Retinal pigment epithelial cell (primary cell): Measurements from ENCODE around the gene ABCB11.

Source experiments
- DNase-seq: peaks from one replicate; pipeline ENCODE4 v3.0.0-alpha.2; 2010; ENCODE audit warnings: low read depth
- H3K4me3 ChIP-seq: 2 replicates; pipeline ENCODE4 v1.5.1; 2011; ENCODE audit warnings: mild to moderate bottlenecking, low read length, control low read depth, moderate library complexity
- TF ChIP-seq, protein P1 (sequence below): conservative IDR thresholded peaks from 2 replicates; pipeline ENCODE4 v1.5.1; 2011; ENCODE audit warnings: low read depth, low read length, control low read depth, inconsistent platforms

The ABCB11 gene

DNA sequence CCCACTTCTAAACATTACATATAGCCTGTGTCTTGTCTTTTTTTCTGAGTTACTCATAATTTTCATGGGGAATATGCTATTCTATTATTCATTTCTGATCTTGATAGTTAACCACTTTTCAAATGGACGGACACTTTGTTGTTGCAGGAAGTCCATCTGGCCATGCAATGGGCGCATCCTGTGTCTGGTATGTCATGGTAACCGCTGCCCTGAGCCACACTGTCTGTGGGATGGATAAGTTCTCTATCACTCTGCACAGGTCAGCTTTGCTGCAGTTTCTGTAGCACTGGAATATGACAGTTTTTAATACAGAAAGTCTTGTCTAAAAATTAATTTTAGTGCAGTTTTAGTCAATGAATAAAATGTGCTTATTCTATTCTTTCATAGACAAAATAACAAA lies 126.8 kb downstream of the ABCB11 start:
- no peak for DNase-seq
- no peak overlapping the region for H3K4me3 ChIP-seq
- TF ChIP-seq, protein P1, sequence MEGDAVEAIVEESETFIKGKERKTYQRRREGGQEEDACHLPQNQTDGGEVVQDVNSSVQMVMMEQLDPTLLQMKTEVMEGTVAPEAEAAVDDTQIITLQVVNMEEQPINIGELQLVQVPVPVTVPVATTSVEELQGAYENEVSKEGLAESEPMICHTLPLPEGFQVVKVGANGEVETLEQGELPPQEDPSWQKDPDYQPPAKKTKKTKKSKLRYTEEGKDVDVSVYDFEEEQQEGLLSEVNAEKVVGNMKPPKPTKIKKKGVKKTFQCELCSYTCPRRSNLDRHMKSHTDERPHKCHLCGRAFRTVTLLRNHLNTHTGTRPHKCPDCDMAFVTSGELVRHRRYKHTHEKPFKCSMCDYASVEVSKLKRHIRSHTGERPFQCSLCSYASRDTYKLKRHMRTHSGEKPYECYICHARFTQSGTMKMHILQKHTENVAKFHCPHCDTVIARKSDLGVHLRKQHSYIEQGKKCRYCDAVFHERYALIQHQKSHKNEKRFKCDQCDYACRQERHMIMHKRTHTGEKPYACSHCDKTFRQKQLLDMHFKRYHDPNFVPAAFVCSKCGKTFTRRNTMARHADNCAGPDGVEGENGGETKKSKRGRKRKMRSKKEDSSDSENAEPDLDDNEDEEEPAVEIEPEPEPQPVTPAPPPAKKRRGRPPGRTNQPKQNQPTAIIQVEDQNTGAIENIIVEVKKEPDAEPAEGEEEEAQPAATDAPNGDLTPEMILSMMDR, result no peak

DNA sequence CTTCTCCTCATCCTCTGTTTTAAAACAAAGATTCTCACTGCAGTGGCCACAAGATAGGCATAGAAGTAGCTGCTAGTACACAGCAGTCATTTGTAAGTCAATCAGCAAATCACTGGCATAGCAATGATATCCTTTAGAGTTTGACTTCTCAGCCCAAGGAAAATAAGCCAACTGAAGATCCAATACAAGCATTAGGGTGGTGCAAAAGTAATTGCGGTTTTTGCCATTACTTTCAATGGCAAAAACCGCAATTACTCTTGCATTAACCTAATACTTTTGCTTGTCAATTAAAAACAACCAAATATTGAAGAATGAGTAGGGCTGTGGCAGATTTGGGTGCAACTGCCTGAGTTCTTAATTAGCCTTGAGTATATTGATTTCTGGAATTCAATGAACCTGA lies 127.2 kb downstream of the ABCB11 start:
- H3K4me3 ChIP-seq, result no peak overlapping the region
- DNase-seq, result no peak
- TF ChIP-seq, protein P1, result no peak

DNA sequence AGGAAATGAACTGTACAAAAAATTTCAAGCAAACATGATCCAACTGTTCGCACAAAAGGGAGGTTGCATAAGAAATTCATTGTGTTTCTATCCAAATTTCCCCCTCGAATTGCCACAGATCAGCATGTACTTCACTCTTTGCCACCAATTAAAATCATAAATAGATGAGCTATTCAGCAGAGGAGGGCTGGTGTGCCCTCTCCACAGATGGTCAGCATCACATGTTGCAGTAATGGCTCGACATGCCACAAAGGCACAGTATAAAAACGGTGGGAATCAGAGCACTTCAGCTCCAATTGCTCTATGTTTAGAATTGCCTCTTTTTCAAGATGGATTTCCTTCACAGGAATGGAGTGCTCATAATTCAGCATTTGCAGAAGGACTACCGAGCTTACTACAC lies 130.1 kb downstream of the ABCB11 start, which contains the start of gene G6PC2:
Gene G6PC2, plus strand, starts transcription at position 289 of the 400 bp plus-strand sequence. Its CDS starts 41 bp downstream, at position 330.
- DNase-seq, result no peak
- H3K4me3 ChIP-seq, result no peak within 1 kb of the TSS
- TF ChIP-seq, protein P1, result no peak

DNA sequence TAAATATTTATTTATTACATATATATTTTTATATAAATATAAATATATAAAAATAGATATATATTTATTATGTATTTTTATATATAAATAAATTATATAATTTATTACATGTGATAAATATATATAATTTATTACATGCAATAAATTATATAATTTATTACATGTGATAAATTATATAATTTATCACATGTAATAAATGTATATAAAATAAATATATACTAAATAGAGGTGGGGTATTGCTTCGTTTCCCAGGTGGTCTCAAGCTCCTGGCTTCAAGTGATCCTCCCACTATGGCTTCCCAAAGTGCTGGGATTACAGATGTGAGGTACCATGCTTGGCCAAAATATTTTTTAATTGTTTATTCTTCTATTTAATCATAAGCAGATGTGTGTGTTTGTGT lies 133.7 kb downstream of the ABCB11 start:
- no peak overlapping the region for H3K4me3 ChIP-seq
- DNase-seq, result no peak
- TF ChIP-seq, protein P1, result no peak

DNA sequence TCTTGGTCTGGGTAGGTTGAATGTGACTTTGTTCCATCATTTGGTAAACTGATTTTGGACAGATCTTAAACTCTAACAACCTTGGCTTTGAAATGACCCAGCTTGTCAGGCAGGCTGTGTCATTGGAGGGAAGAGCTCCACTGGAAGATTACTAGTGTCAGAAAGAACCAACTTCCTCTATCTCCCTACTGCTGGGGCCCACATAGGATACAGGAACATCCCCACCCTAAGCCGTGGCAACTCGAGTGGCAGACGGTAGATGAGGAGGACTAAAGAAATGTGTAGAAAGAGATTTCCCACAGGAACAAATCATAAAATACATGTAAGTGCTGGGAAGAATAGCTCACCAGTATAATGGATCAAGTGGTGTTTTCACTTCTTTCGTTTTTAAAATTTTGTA lies 134.3 kb downstream of the ABCB11 start:
- no peak overlapping the region for H3K4me3 ChIP-seq
- TF ChIP-seq, protein P1, result no peak
- DNase-seq, result no peak

DNA sequence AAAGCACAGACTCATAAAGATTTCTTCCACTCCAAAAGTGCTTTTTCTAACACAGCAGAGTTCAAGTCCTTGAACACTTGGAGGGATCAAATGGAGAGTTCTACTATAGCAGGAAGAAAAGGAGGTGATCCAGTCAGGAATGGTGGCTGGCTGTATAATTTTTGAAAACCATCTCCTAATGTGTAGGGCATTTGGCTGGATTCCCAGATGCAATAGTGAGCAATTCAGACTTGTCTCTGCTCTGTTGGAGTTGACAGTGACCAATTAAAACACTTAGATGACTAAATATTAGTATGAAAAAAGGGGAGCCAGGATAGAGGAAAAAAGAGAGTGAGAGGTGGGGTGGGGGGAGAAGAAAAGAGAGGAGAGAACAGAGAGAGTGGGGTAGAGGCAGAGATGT lies 135.4 kb downstream of the ABCB11 start:
- DNase-seq, result no peak
- TF ChIP-seq, protein P1, result no peak
- H3K4me3 ChIP-seq, result no peak overlapping the region

DNA sequence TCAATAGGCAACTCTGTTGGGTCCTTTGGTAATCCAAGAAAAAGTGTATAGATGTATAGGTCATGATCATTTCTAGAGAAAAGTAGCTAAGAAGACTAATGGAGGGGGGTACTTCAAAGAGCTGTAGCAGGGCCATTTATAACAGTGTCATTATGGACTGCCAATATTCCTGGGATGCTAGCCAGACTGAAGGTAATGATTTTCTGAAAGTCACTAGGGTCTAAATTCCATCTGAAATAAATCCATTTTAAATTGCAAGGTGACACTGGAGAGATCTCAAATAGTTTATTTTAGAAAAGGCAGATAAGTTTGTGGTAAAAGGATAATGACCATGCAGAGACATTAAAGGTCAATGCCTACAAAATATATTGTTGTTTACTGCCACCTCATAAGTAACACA lies 136.4 kb downstream of the ABCB11 start:
- H3K4me3 ChIP-seq, result no peak overlapping the region
- DNase-seq, result no peak
- TF ChIP-seq, protein P1, result no peak
